Ascending aorta (tissue), 2 donors: ENCODE results near the gene EGFLAM. TPM values are rescaled to one million over a fixed set of nuclear protein-coding genes. Genes with fewer than 3 reads are reported as not detected.

Source experiments
- DNase-seq, 2 donors: peaks; one replicate each; pipeline ENCODE4 v3.0.0-alpha.2; 2019; ENCODE audit warnings: low spot score in 2 of 2
- H3K27ac ChIP-seq, 2 donors: fragments of 200-600 bp; sonication (generic); one replicate each; pipeline ENCODE4 v1.5.1; 2016 to 2017; ENCODE audit warnings: mild to moderate bottlenecking in 1 of 2
- H3K27me3 ChIP-seq: fragments of 200-600 bp; sonication (generic); one replicate; pipeline ENCODE4 v1.5.1; 2017
- H3K36me3 ChIP-seq, 2 donors: fragments of 200-600 bp; sonication (generic); one replicate each; pipeline ENCODE4 v1.5.1; 2016
- H3K4me1 ChIP-seq, 2 donors: fragments of 200-600 bp; sonication (generic); one replicate each; pipeline ENCODE4 v1.5.1; 2016 to 2017; ENCODE audit warnings: mild to moderate bottlenecking in 1 of 2
- H3K4me3 ChIP-seq, 2 donors: fragments of 200-600 bp; sonication (generic); one replicate each; pipeline ENCODE4 v1.5.1; 2016 to 2017; ENCODE audit warnings: mild to moderate bottlenecking in 1 of 2
- H3K9me3 ChIP-seq, 2 donors: fragments of 200-600 bp; sonication (generic); one replicate each; pipeline ENCODE4 v1.5.1; 2016
- CTCF ChIP-seq, 3 experiments: fragments of 200-600 bp in 2 of 3; fragments of 450-650 bp in 1 of 3; sonication (generic) in 2 of 3; IDR thresholded peaks; one replicate each; pipeline ENCODE4 v1.5.1; 2016 to 2019; ENCODE audit warnings: antibody characterized with exemption in 3 of 3, mild to moderate bottlenecking in 1 of 3, moderate library complexity in 1 of 3
- intact Hi-C: fragments of 100-400 bp; cut with DNase I; formaldehyde crosslinking; loops from one replicate; pipeline ENCODE4 v1.15.1; 2023
- total RNA-seq: library from RNA; depleted of rRNA; stranded (reverse); fragments of >200 nt; gene quantifications from one replicate; pipeline ENCODE4 v1.1.0, GENCODE V29; 2016

EGFLAM gene
- total RNA-seq, 1 donor from 2014 or later: 4.2 TPM

GRCh38 chr5:38383701-38384100 is 125.3 kb downstream of the EGFLAM start:
- Histone ChIP-seq H3K36me3 (no peaks in the 10 kb centered on the region), H3K27ac (no peak overlapping the region), H3K4me3 (no peak overlapping the region), H3K27me3 (no peaks in the 10 kb centered on the region), H3K9me3 (no peaks in the 10 kb centered on the region), H3K4me1 (no peaks in the 10 kb centered on the region)
- no peak for TF ChIP-seq CTCF (IDR thresholded peaks at IDR 0.05)
- intact Hi-C loops: loop anchor here (2.0 to 5.0 kb wide), 3 partner anchors 59 to 425 kb away; no protein-coding TSS in a partner anchor
- no peak for DNase-seq

- Histone ChIP-seq H3K4me3 (no peak overlapping the region), H3K36me3 (no peaks in the 10 kb centered on the region), H3K27ac (no peak overlapping the region), H3K4me1 (no peaks in the 10 kb centered on the region), H3K27me3 (no peaks in the 10 kb centered on the region), H3K9me3 (no peaks in the 10 kb centered on the region)
- DNase-seq: no peak
- TF ChIP-seq CTCF (IDR thresholded peaks at IDR 0.05): no peak
- intact Hi-C loops: loop anchor here (5.0 kb wide), 1 partner anchor 58 kb away; no protein-coding TSS in a partner anchor
Measured at GRCh38 chr5:38384396-38384795, 126.0 kb downstream of the EGFLAM start.

- no peak overlapping the region for H3K4me3 ChIP-seq
- no peak for TF ChIP-seq CTCF (IDR thresholded peaks at IDR 0.05)
- H3K27me3 ChIP-seq: no peaks in the 10 kb centered on the region
- H3K4me1 ChIP-seq: no peaks in the 10 kb centered on the region
- no peaks in the 10 kb centered on the region for H3K36me3 ChIP-seq
- intact Hi-C loops: no loop called here
- H3K27ac ChIP-seq: no peak overlapping the region
- DNase-seq: no peak
- no peaks in the 10 kb centered on the region for H3K9me3 ChIP-seq
Measured at GRCh38 chr5:38387161-38387560, 128.8 kb downstream of the EGFLAM start.

- DNase-seq: no peak
- intact Hi-C loops: no loop called here
Measured at GRCh38 chr5:38393636-38394035, 135.3 kb downstream of the EGFLAM start.

GRCh38 chr5:38396766-38397165 is 138.4 kb downstream of the EGFLAM start:
- Histone ChIP-seq H3K27me3 (no peaks in the 10 kb centered on the region), H3K9me3 (no peaks in the 10 kb centered on the region), H3K36me3 (no peaks in the 10 kb centered on the region), H3K27ac (no peak overlapping the region), H3K4me1 (no peaks in the 10 kb centered on the region), H3K4me3 (no peak overlapping the region)
- intact Hi-C loops: no loop called here
- TF ChIP-seq CTCF (IDR thresholded peaks at IDR 0.05): no peak
- DNase-seq: no peak

More at GRCh38 chr5:38393636-38394035, 135.3 kb downstream of the EGFLAM start:
- no peaks in the 10 kb centered on the region for H3K9me3 ChIP-seq
- H3K36me3 ChIP-seq: no peaks in the 10 kb centered on the region
- no peaks in the 10 kb centered on the region for H3K27me3 ChIP-seq
- no peak overlapping the region for H3K4me3 ChIP-seq
- no peaks in the 10 kb centered on the region for H3K4me1 ChIP-seq
- no peak overlapping the region for H3K27ac ChIP-seq
- no peak for TF ChIP-seq CTCF (IDR thresholded peaks at IDR 0.05)

GRCh38 chr5:38400365-38400764 is 142.0 kb downstream of the EGFLAM start:
- Histone ChIP-seq H3K4me1 (no peaks in the 10 kb centered on the region), H3K27me3 (no peaks in the 10 kb centered on the region), H3K27ac (no peak overlapping the region), H3K4me3 (no peak overlapping the region), H3K9me3 (no peaks in the 10 kb centered on the region), H3K36me3 (no peaks in the 10 kb centered on the region)
- DNase-seq: no peak
- intact Hi-C loops: no loop called here
- TF ChIP-seq CTCF (IDR thresholded peaks at IDR 0.05): no peak
